Measurements from ENCODE around the gene KIDINS220.

GRCh38 chr2:8799004-8799403 lies 38.4 kb downstream of the KIDINS220 start:
- TF ChIP-seq CTCF (IDR thresholded peaks at IDR 0.05; ENCODE audit: poor library complexity) (no peak), EZH2phosphoT487 (IDR thresholded peaks at IDR 0.05; ENCODE audit: low read depth, severe bottlenecking, unreplicated experiment) (no peak)
